Measurements from ENCODE around the gene NDE1. TPM values are rescaled to one million over a fixed set of nuclear protein-coding genes. Genes with fewer than 3 reads are reported as not detected.

The NDE1 gene
- total RNA-seq, 1 donor from 2014 or later: 28.9 TPM

DNA sequence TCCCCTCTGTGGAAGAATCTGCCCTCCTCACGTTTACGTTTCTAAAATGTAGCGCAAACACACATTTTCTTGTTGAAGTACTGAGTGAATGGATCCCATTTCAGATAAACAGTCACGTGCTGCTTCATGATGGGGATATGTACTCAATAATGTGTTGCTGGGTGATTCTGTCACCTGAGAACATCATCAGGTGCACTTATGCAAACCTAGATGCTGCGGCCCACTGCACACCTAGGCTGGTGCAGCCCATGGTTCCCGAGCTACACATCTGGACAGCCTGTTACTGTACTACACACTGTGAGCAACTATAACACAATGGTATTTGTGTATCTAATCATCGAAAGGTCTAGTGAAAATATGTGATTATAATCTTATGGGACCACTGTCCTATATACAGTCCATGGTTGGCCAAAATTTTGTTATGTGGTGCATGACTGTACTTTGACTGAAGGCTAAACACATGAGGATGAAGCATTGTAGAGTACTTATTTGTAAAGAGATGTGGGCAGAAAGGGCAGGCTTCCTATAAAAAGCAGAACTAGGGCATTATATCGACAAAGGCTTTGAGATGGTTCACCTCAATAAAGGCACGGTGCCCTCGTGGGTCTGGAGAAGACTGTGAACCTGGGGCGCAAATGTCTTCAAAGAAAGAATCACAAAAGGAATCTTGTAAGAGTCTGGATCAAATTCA is 33.4 kb upstream of the NDE1 start:
- H3K4me3 ChIP-seq: no peak overlapping the region
- ATAC-seq: no peak
- H3K27me3 ChIP-seq: no peaks in the 10 kb centered on the region
- TF ChIP-seq, protein P1, sequence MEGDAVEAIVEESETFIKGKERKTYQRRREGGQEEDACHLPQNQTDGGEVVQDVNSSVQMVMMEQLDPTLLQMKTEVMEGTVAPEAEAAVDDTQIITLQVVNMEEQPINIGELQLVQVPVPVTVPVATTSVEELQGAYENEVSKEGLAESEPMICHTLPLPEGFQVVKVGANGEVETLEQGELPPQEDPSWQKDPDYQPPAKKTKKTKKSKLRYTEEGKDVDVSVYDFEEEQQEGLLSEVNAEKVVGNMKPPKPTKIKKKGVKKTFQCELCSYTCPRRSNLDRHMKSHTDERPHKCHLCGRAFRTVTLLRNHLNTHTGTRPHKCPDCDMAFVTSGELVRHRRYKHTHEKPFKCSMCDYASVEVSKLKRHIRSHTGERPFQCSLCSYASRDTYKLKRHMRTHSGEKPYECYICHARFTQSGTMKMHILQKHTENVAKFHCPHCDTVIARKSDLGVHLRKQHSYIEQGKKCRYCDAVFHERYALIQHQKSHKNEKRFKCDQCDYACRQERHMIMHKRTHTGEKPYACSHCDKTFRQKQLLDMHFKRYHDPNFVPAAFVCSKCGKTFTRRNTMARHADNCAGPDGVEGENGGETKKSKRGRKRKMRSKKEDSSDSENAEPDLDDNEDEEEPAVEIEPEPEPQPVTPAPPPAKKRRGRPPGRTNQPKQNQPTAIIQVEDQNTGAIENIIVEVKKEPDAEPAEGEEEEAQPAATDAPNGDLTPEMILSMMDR (IDR thresholded peaks at IDR 0.05): no peak
- peaks cover 97% of the 10 kb centered on the region for H3K36me3 ChIP-seq
- DNase-seq: no peak
- intact Hi-C loops (cut with DNase I): no loop called here
- no peaks in the 10 kb centered on the region for H3K4me1 ChIP-seq
- H3K27ac ChIP-seq: no peak overlapping the region
- no peaks in the 10 kb centered on the region for H3K9me3 ChIP-seq

DNA sequence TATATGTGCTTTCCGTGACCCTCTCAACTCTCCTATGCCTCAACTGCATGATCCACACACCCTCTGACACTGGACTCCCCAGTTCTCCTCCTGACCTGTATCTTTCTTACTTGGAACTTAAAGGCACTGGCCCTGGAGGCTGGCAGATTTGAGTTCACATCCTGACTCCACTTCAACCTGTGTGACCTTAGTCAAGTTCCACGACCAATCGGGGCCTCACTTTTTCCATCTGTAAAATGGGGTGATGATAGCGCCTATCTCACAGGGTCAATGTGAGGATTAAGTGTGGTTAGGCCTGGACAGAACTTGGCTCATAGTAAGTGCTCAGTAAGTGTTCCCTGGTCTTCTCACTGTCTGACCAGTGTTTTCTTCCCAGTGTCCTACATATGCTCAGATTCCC is 32.1 kb upstream of the NDE1 start:
- Histone ChIP-seq H3K27ac (no peak overlapping the region), H3K4me3 (no peak overlapping the region), H3K27me3 (no peaks in the 10 kb centered on the region), H3K36me3 (peaks cover 96% of the 10 kb centered on the region), H3K4me1 (no peaks in the 10 kb centered on the region), H3K9me3 (no peaks in the 10 kb centered on the region)
- TF ChIP-seq, protein P1 (IDR thresholded peaks at IDR 0.05): no peak
- intact Hi-C loops (cut with DNase I): no loop called here
- DNase-seq: no peak
- ATAC-seq: no peak

DNA sequence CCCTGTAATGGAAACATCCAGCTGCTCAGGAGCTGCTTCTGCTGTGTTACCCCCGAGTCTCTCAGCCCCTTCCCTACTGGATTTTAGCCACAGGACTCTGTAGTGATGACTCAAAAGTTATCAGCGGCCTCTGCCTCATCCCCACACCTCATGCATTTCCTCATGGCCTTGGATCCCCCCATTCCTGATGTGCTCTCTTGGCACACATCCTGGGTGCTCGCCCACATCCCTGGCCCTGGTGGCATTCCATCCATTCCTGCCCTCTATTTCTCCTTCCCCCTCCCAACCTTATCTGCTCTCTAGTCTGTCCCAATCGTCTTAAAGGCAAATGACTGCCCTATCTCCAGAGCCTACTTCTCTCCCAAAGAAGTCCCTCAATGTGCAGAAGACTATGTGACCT is 31.7 kb upstream of the NDE1 start:
- Histone ChIP-seq H3K4me1 (no peaks in the 10 kb centered on the region), H3K9me3 (no peaks in the 10 kb centered on the region), H3K36me3 (peaks cover 98% of the 10 kb centered on the region), H3K27ac (no peak overlapping the region), H3K27me3 (no peaks in the 10 kb centered on the region), H3K4me3 (no peak overlapping the region)
- no peak for ATAC-seq
- intact Hi-C loops (cut with DNase I): no loop called here
- no peak for DNase-seq
- TF ChIP-seq, protein P1 (IDR thresholded peaks at IDR 0.05): no peak

DNA sequence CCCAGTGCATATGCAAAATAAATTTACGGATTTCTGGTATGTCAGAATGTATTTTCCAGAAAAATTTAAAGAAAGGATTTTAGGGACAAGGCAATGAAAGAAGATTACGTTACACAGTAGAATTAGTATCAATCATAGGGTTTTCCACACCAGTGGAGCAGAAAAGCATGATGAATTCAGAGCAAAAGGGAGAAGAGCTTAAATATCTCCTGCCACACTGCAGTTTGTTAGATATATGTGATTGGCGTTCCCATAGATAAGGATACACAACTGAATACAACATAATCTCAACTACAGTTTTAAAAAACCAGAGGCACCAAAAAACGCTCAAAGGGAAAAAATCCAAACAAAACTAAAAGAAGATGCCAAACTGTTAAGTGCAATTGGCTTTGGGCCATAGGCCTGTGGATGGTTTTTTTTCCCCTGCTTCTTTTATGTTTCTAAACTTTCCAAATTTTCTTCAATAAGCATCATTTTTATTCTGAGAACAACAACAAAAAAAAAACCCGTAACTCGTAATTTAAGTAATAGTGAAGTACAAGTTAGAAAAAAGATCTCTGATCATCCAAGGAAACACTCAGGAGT is 29.3 kb upstream of the NDE1 start:
- peaks cover 99% of the 10 kb centered on the region for H3K36me3 ChIP-seq
- ATAC-seq (no peak), DNase-seq (no peak)
- H3K27me3 ChIP-seq: no peaks in the 10 kb centered on the region
- no peaks in the 10 kb centered on the region for H3K9me3 ChIP-seq
- H3K4me1 ChIP-seq: no peaks in the 10 kb centered on the region
- no peak overlapping the region for H3K4me3 ChIP-seq
- no peak overlapping the region for H3K27ac ChIP-seq
- TF ChIP-seq, protein P1 (IDR thresholded peaks at IDR 0.05): no peak
- intact Hi-C loops (cut with DNase I): no loop called here

DNA sequence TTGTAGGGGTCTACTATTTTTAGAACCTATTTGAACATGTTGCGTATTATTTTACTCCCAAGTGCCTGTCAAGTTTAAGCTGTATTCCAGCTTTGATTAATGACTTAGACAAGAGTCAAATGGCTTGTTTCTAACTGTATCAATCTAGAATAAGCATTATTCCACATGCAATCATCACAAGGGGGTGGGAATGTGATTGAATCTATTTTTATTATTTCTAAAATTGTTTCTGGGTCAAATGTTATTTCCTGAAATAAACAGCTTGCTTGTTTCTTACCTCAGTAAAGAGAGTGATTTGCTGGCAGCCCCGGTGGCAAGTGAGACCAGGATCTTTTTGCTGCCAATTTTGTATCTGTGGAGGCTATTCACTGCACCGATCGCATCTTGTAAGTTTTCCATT is 28.6 kb upstream of the NDE1 start:
- no peaks in the 10 kb centered on the region for H3K4me1 ChIP-seq
- TF ChIP-seq, protein P1 (IDR thresholded peaks at IDR 0.05): no peak
- H3K27ac ChIP-seq: no peak overlapping the region
- DNase-seq (no peak), ATAC-seq (no peak)
- no peaks in the 10 kb centered on the region for H3K9me3 ChIP-seq
- H3K4me3 ChIP-seq: no peak overlapping the region
- no peaks in the 10 kb centered on the region for H3K27me3 ChIP-seq
- peaks cover 99% of the 10 kb centered on the region for H3K36me3 ChIP-seq
- intact Hi-C loops (cut with DNase I): no loop called here
